ENCODE measurements around the gene KRTAP2-4.

DNA sequence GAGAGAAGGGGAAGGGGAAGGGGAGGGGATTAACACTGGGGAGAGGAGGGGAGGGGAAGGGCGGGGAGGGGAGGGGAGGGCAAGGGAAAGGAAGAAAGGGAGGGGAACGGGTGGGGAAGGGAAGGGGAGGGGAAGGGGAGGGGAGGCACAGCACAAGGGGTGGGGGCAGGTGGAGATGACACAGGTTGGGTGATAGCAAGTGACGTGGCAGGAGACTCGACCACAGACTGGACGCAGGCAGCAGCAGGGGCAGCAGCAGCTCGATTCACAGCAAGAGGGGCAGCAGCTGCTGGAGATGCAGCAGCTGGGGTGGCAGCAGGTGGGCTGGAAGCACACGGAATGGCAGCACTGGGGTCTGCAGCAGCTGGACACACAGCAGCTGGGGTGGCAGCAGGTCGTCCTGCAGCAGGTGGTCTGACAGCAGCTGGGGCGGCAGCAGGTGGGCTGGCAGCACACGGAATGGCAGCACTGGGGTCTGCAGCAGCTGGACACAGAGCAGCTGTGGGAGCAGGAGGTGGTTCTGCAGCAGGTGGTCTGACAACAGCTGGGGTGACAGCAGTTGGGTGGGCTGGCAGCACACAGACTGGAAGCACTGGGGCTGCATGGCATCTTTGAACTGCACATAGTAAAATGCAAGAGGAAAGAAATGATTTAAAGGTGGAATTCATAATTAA lies 36.0 kb upstream of the KRTAP2-4 start, which contains the start of gene KRTAP4-16:
- TF ChIP-seq POLR2AphosphoS5 (IDR thresholded peaks at IDR 0.05; ENCODE audit: low read depth, low read length) (no peak), TAF1 (IDR thresholded peaks at IDR 0.05; ENCODE audit: low read depth, low read length) (no peak)
